Activated T-cell treated with anti-CD3 and anti-CD28 coated beads for 24 hours (primary cell): ENCODE data around the gene CDH8.

Experiments used
- DNase-seq: peaks from one replicate; pipeline ENCODE4 v3.0.0-alpha.2; 2020; ENCODE audit warnings: low read depth

The CDH8 gene, protein sequence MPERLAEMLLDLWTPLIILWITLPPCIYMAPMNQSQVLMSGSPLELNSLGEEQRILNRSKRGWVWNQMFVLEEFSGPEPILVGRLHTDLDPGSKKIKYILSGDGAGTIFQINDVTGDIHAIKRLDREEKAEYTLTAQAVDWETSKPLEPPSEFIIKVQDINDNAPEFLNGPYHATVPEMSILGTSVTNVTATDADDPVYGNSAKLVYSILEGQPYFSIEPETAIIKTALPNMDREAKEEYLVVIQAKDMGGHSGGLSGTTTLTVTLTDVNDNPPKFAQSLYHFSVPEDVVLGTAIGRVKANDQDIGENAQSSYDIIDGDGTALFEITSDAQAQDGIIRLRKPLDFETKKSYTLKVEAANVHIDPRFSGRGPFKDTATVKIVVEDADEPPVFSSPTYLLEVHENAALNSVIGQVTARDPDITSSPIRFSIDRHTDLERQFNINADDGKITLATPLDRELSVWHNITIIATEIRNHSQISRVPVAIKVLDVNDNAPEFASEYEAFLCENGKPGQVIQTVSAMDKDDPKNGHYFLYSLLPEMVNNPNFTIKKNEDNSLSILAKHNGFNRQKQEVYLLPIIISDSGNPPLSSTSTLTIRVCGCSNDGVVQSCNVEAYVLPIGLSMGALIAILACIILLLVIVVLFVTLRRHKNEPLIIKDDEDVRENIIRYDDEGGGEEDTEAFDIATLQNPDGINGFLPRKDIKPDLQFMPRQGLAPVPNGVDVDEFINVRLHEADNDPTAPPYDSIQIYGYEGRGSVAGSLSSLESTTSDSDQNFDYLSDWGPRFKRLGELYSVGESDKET

DNA sequence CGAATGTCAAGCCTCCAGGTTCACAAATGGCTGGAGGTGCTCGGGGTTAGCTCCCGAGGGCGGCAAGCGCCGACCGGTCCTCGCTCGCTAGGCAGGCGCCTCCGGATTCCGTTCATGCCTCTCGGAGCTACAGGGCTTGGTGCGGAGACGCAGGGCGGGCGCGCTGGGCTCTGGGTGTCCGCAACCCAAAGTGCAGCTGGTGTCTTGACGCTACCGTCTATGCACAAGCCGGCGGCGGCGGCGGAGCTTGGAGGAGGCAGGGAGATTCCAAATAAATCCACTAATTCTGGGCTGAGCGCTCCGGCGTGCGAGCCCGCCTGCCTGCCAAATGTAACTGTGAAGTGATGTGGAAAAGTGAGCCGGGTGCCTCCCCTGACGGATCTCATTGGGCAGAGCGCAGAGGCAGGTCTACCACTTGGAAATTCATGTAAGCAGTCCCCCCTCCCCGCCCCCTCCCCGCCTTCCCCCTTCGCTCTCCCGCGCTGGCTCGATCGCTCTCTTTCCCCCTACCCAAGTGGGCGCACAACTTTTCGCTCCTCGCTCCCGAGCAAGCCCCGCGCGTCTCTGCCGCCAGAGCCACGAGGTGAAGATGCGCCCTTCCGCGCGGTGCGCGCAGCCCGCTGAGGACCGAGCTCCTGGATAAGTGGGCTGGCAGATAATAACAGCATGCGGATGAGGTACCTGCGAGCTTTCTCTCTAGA is at the start of gene CDH8:
Gene CDH8 (minus strand): TSS at position 338 of the 701 bp plus-strand sequence. CDS start 15,035 bp downstream, outside the sequence.
- no peak for DNase-seq

DNA sequence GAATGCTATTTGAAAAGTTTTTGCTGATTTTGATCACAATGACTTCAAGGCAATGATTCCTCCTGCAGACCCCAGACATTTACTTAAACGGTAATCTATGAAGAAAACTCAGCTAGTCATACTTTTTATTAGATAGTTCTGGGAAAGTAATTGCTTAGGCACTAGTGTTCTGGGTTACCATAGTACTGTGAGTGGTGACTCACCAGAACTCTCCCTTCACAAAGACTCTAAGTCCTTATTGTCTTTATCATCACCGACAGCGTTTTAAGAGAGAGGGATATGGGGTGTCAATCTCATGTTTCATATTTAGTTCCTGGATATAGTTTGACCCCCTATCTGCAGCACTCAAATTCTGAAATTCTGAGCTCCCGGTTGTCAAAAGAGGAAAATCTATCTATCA is 43.0 kb upstream of the CDH8 start:
- DNase-seq = no peak

DNA sequence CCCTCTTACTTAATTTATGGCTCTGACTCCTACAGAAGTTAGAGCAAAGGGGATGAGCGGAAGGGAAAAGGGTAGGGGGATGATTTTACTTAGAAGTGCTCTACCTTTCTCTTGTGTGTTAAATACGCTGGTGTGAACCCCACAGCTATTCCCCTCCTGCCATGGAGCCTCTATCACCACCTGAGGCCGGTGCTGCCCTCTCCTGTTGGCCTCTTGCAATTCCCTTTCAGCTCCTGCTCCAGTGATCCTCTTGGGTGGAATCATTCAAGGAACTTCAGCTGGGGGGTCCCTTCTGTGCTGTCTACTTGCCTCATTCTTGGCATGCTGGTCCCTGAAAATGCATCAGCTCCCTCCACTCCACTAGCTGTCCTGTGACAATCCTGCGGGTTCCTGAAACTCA is 41.8 kb upstream of the CDH8 start:
- no peak for DNase-seq

DNA sequence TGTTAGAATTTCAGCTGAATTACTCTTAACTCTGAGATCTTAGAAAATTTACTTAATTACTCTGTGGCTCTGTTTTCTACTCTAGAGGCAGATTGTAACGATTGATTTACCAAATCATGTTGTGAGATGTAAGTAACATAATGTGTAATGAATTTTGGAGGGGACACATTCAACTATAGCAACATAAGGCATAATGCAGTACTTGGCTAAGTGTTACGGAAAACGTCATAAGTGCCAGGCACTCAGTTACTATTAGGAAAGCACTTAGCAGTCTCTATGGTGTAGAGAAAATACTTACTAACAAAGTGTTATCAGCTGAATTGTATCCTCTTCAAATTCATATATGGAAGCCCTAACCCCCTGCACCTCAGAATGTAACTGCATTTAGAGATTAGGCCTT is 40.6 kb upstream of the CDH8 start:
- no peak for DNase-seq

DNA sequence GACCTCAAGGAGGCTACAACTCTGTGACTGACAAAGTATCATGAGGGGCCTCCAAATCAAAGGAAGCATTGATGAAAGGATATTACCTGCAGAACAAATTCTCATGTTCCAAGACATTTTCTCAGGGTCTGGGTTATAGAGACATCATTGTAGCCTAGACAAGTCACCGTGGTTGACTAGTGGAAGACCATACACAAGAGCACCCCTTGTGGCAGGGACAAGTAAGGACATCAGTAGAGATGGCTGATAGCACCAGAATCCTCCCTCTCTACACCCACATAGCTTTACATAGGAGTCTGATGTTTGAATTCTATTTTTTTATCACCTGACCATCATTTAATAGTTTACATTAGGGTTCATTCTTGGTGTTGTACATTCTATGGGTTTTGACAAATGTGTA is 32.5 kb upstream of the CDH8 start:
- no peak for DNase-seq

DNA sequence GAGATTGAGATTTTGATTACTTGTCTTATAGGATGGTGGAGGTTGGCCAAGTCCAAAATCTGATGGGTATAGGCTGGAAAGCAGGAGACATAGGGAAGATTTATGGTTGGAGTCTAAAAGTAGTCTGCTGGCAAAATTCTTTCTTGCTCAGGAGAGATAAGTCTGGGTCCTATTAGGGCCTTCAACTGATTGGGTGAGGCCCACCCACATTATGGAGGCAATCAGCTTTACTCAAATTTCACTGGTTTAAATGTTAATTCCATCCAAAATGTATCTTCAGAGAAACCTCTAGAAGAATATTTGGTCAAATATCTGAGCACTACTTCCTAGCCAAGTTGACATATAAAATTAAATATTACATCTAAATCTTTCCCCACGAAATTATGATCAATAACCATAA is 31.7 kb upstream of the CDH8 start:
- no peak for DNase-seq

DNA sequence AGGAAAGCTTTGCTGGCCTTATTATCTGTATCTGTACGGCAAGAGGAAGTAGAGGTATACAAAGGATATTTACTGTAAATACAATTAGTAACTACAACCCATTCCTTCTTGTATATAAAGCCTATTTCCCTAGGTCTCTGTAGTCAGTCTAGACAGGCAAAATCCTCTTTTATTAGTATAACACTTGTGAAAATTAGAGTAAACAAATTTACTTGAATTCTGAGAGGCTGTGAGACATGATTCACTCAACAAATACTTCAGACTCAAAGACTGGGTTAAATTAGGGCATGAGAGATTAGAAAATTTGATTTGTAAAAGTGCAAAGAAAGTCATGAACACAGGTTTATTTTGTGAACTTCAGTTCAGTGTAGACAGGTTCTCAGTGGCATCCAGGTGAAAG is 30.9 kb upstream of the CDH8 start:
- no peak for DNase-seq

DNA sequence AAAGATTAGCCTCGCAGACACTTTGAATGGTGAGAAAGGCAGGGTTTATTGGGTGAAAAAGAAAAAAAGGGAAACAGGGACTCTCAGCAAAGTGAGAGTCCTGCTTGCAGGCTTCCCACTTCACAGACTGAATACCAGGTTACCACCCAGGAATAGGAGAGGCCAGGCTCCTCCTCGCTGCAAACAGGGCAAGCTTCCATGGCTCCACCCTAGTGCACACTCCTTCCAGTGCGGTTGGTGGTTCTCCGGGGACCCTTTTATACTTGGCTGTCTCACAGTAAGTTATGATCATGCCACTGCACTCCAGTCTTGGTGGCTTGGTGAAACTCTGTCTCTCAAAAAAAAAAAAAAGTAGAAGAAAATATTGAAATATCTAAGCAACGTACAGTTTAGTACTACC is 30.5 kb upstream of the CDH8 start:
- DNase-seq = no peak

DNA sequence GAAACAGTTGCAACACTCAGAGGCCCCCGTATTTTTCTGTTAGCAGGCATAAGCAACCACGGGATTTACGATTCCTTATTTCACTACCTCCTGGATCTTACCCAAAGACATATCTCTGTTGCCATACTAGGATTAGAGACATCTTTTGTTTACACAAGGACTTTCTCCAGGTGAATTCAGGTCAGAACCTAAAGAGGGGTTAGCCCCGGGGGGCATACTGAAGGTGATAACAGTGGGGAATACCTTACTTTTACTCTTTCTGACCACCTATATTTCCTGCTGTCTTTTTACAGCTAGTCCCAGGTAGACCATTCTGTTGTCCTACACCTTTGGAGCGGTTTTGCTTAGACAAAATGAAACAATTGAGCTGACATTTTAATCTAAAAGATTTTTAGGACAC is 27.9 kb upstream of the CDH8 start:
- DNase-seq = no peak

DNA sequence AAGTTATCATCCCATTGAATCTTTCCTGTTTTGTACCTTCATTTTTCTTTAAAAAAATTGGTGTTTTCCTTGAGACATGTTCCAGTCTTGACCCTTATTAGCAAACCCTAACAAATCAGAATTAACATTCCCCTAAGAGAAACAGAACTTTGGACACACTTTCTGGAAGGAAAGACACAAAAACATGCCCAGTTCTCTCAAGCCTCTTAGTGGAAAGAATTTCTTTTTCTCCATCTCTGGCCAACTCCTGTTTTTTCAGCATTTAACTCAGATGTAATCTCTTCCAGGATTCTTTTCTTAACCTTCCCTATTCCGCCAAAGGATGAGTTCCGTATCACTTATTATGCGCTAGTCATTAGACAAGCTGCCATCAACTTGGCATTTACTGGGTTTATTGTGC is 23.9 kb upstream of the CDH8 start:
- no peak for DNase-seq

DNA sequence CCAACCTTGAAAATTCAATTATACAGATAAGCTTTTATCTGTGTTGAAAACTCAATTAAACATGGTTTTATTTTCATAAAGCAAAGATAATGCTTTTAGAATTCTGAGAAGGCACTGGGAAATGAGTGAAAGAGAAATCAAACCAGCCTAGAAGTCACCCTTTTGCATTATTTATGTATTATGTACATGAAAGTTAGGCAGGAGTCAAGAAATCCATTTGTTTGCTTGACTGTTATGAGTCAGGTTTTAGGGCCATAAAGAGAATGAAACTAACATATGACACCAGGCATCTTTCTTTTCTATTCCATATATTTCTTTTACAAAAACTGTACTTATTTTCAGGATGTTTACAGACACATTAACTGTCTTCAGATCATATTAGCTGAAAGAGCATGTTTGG is 23.3 kb upstream of the CDH8 start:
- DNase-seq = no peak

DNA sequence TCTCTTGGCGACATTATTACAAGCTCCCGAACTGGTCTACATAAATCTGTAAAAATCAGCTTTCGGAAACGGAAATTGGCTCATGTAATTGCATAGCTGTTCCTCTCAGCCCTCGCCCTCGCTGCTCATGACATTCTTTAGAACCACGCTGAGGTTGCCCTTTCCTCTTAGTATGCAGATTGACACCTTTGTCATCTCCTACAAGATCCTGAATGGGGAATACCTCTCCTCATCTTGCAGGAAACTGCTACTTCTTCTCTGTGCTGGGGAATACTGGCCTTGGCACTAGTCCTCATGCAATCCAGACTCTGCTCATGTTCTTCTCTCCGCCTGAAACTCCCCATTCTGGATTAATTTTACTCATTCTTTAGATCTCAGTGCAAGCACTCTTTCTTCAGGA is 22.2 kb upstream of the CDH8 start:
- no peak for DNase-seq

DNA sequence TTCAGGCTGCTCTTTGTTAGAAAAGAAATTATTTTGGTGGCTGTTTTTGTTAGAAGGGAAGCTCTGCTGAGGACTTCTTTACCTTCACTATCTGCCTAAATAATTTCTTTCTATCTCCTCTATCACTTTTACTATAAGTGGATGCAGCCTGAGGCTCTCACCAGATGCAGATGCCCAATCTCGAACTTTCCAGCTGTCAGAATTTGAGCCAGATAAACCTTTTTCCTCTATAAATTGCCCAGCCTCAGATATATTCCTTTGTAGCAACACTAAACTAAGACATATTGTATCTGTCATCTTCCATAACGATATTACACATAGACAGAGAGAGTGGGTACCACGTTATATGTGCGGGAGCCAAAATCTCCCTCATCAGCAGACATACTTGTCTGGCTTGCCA is 15.7 kb upstream of the CDH8 start:
- no peak for DNase-seq

DNA sequence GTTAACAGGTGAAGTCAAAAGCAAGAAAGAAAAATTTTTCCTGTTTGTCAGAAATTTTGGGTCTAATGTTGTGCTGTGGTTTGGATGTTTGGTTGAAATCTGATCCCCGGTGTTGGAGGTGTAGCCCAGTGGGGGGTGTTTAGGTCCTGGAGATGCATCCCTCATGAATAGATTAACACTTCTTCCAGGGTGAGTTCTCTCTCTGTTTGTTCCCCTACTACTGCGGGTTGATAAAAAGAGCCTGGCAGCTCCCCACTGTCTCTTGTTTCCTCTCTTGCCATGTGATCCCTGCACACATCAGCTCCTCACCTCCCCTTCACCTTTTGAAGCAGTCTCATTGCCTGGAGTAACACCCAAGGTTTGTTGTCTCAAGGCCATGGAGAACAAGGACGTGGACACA is 14.6 kb upstream of the CDH8 start:
- DNase-seq = no peak

DNA sequence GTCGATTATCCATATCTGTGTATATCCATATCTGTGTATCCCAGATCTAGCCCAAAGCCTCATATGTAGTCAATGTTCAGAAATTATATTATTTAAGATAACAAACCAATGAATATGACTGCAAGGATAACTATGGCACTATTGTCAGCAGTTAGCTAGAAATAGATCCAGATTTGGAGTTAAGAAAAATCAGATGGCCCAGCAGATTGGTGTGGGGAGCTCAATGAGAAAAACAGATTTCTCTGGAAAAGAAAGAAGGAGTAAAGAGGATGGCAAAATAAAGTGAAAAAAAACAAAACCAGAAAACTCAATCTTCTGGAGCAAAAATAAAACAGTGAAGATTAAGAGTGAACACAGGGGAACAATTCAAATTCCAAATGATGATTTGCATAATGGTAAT is 10.6 kb upstream of the CDH8 start:
- DNase-seq = no peak

DNA sequence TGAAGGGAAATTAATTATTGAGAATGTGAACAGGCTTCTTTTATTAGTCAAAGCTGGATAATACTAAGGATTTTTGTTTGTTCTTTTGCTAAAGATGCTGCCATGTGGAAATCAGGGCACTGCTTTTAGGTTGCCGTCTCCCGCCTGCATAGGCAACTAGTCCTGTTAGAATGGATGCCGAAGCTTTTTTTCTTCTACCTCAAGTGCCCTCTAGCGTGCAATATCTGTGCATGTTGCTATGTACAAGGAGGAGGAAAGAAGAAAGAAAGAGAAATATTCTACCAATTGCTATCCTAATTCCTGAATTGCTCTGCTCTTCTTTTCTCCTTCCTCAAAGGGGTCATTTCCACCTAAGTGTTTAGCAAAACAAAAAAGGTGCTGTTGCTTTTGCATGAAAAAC is 5.2 kb upstream of the CDH8 start:
- DNase-seq = no peak

DNA sequence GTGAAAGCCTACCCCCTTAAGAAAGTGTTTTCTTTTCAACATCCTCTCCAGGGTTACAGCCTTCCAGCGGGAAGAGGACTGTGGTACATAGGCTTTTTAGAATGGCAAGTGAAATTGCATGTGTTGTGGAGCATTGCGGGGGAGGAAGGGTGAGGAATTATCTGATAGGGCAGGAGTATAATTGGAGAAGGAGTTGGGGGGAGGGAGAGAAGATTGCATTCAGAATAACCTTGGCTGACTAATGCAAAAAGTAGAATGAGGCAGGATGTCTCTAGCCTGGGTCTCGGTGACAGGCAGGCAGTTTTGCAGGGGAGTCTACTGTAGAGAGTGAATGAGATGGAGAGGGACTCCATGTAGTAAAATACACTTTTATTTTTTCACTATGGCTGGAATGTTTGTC is 2.4 kb upstream of the CDH8 start:
- DNase-seq = no peak

DNA sequence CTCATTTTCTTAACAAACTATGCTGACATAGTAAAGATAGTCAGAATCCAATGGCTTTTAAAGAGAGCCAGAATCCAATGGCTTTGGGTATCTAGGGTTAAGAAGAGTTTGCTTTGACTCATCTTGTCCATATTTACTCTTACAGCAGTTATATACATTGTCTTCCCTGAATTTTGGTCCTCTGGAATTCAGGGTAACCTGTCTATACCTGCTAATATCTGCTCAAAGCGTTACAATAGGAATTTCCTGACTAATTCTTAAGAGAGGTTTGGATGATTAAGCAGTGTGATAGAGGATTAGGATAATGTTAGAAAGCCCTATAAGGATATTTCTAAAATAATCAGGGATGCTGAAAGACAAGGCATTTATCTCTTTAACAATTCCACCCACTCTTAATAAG is 2.0 kb upstream of the CDH8 start:
- no peak for DNase-seq

DNA sequence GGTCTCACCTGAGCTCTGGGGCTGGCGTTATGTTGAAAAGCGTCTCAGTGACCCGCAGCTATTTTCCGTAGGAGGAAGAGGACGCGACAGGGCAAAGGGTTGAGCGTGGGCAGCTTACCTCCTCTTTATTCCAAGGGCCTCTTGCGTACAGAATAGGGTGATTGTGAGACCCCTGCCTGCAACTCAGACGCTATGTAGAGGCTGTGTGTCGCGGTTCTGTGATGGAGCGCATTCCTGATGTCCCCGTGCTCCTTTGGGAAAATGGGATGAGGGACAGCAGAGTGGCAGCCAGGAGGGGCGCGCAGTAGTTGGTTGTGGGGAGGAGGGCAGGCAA is 531 bp upstream of the CDH8 start:
- no peak for DNase-seq

DNA sequence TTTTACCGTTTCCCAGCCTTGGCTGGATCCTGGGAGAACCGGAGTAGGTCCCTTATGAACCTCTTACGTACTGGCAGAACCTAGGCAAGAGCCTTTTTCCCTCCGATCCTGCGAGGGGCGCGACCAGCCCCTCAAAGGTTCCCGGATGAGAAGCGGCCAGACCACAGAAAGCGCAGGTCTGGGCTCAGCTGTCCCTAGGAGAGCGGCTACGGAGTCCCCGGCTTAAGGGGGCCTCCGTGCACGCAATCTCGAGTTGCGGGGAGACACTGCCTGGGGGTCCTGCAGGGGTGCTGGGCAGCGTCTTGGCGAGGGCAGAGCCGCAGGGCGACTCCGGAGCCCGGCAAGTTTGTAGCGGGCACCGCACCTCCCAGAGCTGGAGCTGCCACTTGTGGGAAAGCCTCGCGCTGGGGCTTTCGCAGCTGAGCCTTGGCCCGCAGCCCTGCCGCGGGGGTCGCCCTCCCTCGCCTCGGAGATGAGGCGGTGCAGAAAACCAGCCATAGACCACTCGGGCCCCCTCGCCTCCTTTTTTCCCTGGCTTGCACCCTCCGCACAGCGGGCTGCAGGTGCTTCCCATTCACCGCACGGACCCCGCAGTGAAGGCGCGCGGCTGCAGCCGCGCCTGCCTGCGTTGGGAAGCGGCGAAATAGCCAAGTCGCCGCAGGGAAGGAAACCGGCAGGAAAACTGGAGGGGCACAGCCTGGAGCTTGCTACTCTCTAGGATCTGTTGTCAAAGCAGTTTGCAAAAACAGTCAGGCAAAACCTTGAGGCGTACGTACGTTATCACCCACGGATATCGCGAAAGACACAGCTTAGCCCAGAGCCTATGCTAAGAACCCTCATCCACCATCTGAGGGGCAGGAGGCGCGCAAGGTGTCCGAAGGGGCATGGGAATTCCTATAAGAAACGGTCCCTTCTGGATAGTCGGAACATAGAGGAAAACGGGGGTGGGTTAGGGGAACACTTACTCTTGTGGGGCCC is 834 bp downstream of the CDH8 start:
- DNase-seq = no peak

DNA sequence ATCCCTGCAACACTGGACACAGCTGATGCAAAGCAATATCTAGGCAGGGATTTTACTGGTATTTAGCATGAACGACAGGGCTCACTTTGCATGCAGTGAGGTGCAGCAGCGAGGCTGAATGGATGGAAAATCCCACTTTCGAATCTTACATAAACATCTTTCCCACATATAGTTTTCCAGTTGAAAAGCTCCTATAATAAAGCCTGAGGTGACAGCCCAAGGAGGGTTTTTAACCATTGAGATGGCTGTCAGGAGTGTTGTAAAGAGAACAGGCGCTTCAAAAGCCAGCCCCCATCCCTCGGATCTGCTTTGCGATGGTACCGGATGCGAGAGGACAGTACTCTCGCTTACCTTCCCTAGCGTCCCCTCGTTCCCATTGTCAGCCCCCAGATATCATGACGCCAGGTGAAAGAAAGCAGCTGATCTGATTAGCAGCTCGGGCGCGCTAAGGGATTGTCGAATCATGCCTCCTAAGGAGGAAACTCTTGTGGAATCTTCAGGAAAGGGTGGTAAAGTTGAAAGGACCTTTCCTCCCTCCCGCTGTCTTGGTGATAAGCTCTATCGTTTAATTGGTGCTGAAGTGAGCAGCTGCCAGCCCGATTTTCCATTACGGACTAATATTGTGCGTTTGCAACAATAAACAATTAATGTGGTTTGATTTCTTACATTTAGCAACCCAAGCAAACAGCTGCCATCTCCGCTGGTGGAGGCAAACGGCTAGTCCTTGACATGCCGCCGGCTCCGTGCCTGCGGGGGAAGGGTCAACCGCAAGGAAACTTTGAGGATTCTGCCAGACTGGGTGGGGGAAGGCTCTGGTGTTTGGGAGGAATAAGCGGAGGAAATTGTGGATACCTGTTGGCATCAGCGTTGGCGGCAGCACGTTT is 1.8 kb downstream of the CDH8 start:
- DNase-seq = no peak
